IMR-90 (cell line): ENCODE measurements around the gene CALD1. TPM values are rescaled to one million over a fixed set of nuclear protein-coding genes. Genes with fewer than 3 reads are reported as not detected.

ENCODE experiments used
- ATAC-seq: fragments of 200-7000 bp; cut with Tn5 transposase; 2 replicates; pipeline ENCODE4 v1.9.1; 2020; ENCODE audit warnings: low read depth, mild to moderate bottlenecking, moderate library complexity
- BruUV-seq: library from RNA; stranded (reverse); fragments of 400-500 nt; replicated peaks from 2 replicates; lab custom pipeline; 2021; lab: Mats Ljungman, UMichigan
- CTCF ChIA-PET: fragments of 300-600 bp; formaldehyde crosslinking; extraction: SDS; loops from one replicate; lab custom pipeline; 2021; ENCODE audit warnings: antibody characterized with exemption; lab: Yijun Ruan, JAX
- POLR2A ChIA-PET: fragments of 300-600 bp; sonication (Branson Sonifier 250); formaldehyde crosslinking; loops from one replicate; lab custom pipeline; 2022; ENCODE audit warnings: antibody characterized with exemption; ENCODE audit not compliant: unreplicated experiment; lab: Charles Lee
- DNase-seq: peaks from one replicate; pipeline ENCODE4 v3.0.0; 2013
- H2AFZ ChIP-seq: replicated peaks from 2 replicates; pipeline ENCODE3; 2013; ENCODE audit warnings: low read length, mild to moderate bottlenecking; ENCODE audit not compliant: poor library complexity
- H2AK5ac ChIP-seq: 2 replicates; pipeline ENCODE4 v1.6.1; 2013; ENCODE audit warnings: low read depth, low read length, inconsistent platforms
- H2AK9ac ChIP-seq: replicated peaks from 2 replicates; pipeline ENCODE3; 2013; ENCODE audit warnings: mild to moderate bottlenecking, low read depth, low read length, moderate library complexity; ENCODE audit not compliant: poor library complexity
- H2BK120ac ChIP-seq: 2 replicates; pipeline ENCODE4 v1.6.1; 2013; ENCODE audit warnings: low read depth, low read length, inconsistent platforms
- H2BK15ac ChIP-seq: 3 replicates; pipeline ENCODE4 v1.6.1; 2013; ENCODE audit warnings: low read depth, low read length, inconsistent platforms
- H2BK20ac ChIP-seq: 2 replicates; pipeline ENCODE4 v1.6.1; 2013; ENCODE audit warnings: low read depth, mild to moderate bottlenecking, inconsistent platforms, low read length, moderate library complexity
- H2BK5ac ChIP-seq: 2 replicates; pipeline ENCODE4 v1.6.1; 2013; ENCODE audit warnings: mild to moderate bottlenecking, low read depth, low read length, inconsistent platforms; ENCODE audit not compliant: poor library complexity, severe bottlenecking
- H3K14ac ChIP-seq: replicated peaks from 2 replicates; pipeline ENCODE4 v1.6.1; 2013; ENCODE audit warnings: low read depth, low read length, inconsistent platforms
- H3K18ac ChIP-seq: 2 replicates; pipeline ENCODE4 v1.6.1; 2013; ENCODE audit warnings: low read depth, low read length, control low read depth
- H3K23ac ChIP-seq: 2 replicates; pipeline ENCODE4 v1.6.1; 2013; ENCODE audit warnings: low read depth, low read length, inconsistent platforms
- H3K27ac ChIP-seq: 2 replicates; pipeline ENCODE4 v1.5.1; 2013; ENCODE audit warnings: mild to moderate bottlenecking, control low read depth, low read length; ENCODE audit not compliant: insufficient read depth
- H3K27me3 ChIP-seq: 2 replicates; pipeline ENCODE4 v1.6.1; 2013; ENCODE audit warnings: low read length; ENCODE audit not compliant: control insufficient read depth, insufficient read depth
- H3K36me3 ChIP-seq: 2 replicates; pipeline ENCODE4 v1.6.1; 2013; ENCODE audit warnings: low read length, mixed read lengths; ENCODE audit not compliant: control insufficient read depth, insufficient read depth
- H3K4ac ChIP-seq: 2 replicates; pipeline ENCODE4 v1.6.1; 2013; ENCODE audit warnings: low read depth, low read length, inconsistent platforms
- H3K4me1 ChIP-seq: 2 replicates; pipeline ENCODE4 v1.6.1; 2013; ENCODE audit warnings: low read length, mixed read lengths; ENCODE audit not compliant: control insufficient read depth, insufficient read depth
- H3K4me2 ChIP-seq: 2 replicates; pipeline ENCODE4 v1.6.1; 2013; ENCODE audit warnings: low read depth, mild to moderate bottlenecking, control low read depth, low read length, moderate library complexity
- H3K4me3 ChIP-seq: 2 replicates; pipeline ENCODE4 v1.5.1; 2013; ENCODE audit warnings: low read depth, mild to moderate bottlenecking, control low read depth, low read length, moderate library complexity; ENCODE audit not compliant: insufficient read depth
- H3K56ac ChIP-seq: 2 replicates; pipeline ENCODE4 v1.6.1; 2013; ENCODE audit warnings: low read length, inconsistent platforms; ENCODE audit not compliant: insufficient read depth; ENCODE audit errors: extremely low read depth
- H3K79me1 ChIP-seq, 2 experiments: 2 replicates each; pipeline ENCODE4 v1.6.1; 2013; ENCODE audit warnings: low read length in 2 of 2, inconsistent platforms in 1 of 2, low read depth in 1 of 2
- H3K9ac ChIP-seq: 2 replicates; pipeline ENCODE4 v1.6.1; 2013; ENCODE audit warnings: low read depth, low read length, control low read depth
- H3K9me1 ChIP-seq: 2 replicates; pipeline ENCODE4 v1.6.1; 2013; ENCODE audit warnings: low read length, inconsistent platforms; ENCODE audit not compliant: insufficient read depth
- H3K9me3 ChIP-seq: 2 replicates; pipeline ENCODE4 v1.6.1; 2013; ENCODE audit warnings: low read length; ENCODE audit not compliant: control insufficient read depth, insufficient read depth
- H4K20me1 ChIP-seq: 2 replicates; pipeline ENCODE4 v1.6.1; 2013; ENCODE audit warnings: low read length, inconsistent platforms; ENCODE audit not compliant: insufficient read depth
- H4K5ac ChIP-seq: 2 replicates; pipeline ENCODE4 v1.6.1; 2013; ENCODE audit warnings: mild to moderate bottlenecking, low read depth, low read length, control low read depth
- H4K8ac ChIP-seq, 2 experiments: 2 replicates each; pipeline ENCODE4 v1.6.1; 2013; ENCODE audit warnings: low read depth in 2 of 2, low read length in 2 of 2, control low read depth in 1 of 2, inconsistent platforms in 1 of 2
- H4K91ac ChIP-seq: 2 replicates; pipeline ENCODE4 v1.6.1; 2013; ENCODE audit warnings: low read depth, low read length, inconsistent platforms; ENCODE audit not compliant: insufficient read depth
- MAZ ChIP-seq: IDR thresholded peaks from 2 replicates; pipeline ENCODE4 v1.6.1; 2012; ENCODE audit warnings: low read depth, mild to moderate bottlenecking, low read length, improper control_type of control experiment, moderate library complexity, borderline replicate concordance
- RAD21 ChIP-seq: IDR thresholded peaks from 2 replicates; pipeline ENCODE4 v1.6.1; 2012; ENCODE audit warnings: low read length, improper control_type of control experiment
- RFX5 ChIP-seq: IDR thresholded peaks from 2 replicates; pipeline ENCODE4 v1.8.0; 2012; ENCODE audit warnings: low read depth, mild to moderate bottlenecking, low read length, moderate library complexity
- USF2 ChIP-seq: fragments of 150-350 bp; IDR thresholded peaks from 2 replicates; pipeline ENCODE4 v1.6.1; 2017; ENCODE audit warnings: mild to moderate bottlenecking, antibody characterized with exemption, low read length, low read depth
- WGBS, 2 experiments: methylation state at CpG; one replicate each; pipeline versions ENCODE4 v1.1.5 to v1.1.7; 2013; ENCODE audit warnings: missing lambda C conversion rate in 2 of 2; ENCODE audit not compliant: insufficient read length in 1 of 2; ENCODE audit errors: extremely low coverage in 2 of 2; 5-methylcytosine and 5-hydroxymethylcytosine counted together
- dilution Hi-C: fragments of 300-500 bp; cut with HindIII; formaldehyde crosslinking; loops from one replicate; pipeline ENCODE4 v1.14.3; 2018; ENCODE audit warnings: low sequenced_read_pairs; ENCODE audit not compliant: unreplicated experiment
- in situ Hi-C: fragments of 300-500 bp; cut with MboI; formaldehyde crosslinking; loops from 3 replicates; pipeline ENCODE4 v1.14.3; 2019; ENCODE audit warnings: low sequenced_read_pairs, inconsistent platforms, mixed read lengths
- intact Hi-C: fragments of 100-400 bp; cut with micrococcal nuclease; formaldehyde crosslinking; loops from 2 replicates; pipeline ENCODE4 v1.10.0; 2022
- polyA plus RNA-seq, 3 experiments: library from polyadenylated mRNA; depleted of rRNA; stranded (reverse); fragments of >200 nt; gene quantifications; 2 replicates each; pipeline ENCODE4 v1.2.3, GENCODE V29; 2012; ENCODE audit warnings: low replicate concordance in 1 of 3
- total RNA-seq: library from RNA; depleted of rRNA; stranded (reverse); fragments of >200 nt; gene quantifications from 2 replicates; pipeline ENCODE4 v1.2.3, GENCODE V29; 2012

The CALD1 gene
- total and polyA plus RNA-seq, 2 of the 4 experiments (the other 2 are of a cell fraction), result 375 to 487 TPM

DNA sequence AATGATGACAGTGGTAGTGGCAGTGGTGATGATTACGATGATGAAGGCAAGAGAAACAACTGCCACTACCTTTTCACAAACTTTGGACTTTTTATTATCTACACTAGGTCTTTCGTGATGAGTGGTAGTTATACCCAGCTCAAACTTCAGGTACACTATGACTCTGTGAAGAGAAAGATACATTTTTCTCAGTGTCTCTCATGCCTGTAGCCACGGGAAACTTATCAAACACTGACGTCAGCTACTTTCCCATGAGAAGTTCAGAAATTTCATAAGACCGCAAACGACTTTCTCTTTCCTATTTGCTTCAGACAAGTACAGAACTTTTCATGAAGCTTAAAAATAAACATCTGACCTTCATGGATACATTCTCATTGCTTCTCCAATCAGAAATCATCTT is 57.0 kb downstream of the CALD1 start:
- POLR2A ChIA-PET, result no interaction called here

More for the DNA sequence above, 57.0 kb downstream of the CALD1 start:
- no peak overlapping the region for H2BK20ac ChIP-seq
- peaks cover 17% of the 10 kb centered on the region for H3K4me1 ChIP-seq
- no peak overlapping the region for H3K4ac ChIP-seq
- peaks cover 8% of the 10 kb centered on the region for H3K9me1 ChIP-seq
- intact Hi-C loops (no loop called here), dilution Hi-C loops (no loop called here), in situ Hi-C loops (no loop called here)
- peaks cover 10% of the 10 kb centered on the region; the same call in 1 of the 2 replicates for H3K36me3 ChIP-seq
- H3K9ac ChIP-seq, result no peak overlapping the region
- H3K27me3 ChIP-seq, result no peaks in the 10 kb centered on the region
- H3K18ac ChIP-seq, result no peak overlapping the region
- no peak overlapping the region for H2AK5ac ChIP-seq
- H2BK5ac ChIP-seq, result no peak overlapping the region
- peaks cover 10 to 75% of the 10 kb centered on the region in 2 experiments for H3K79me1 ChIP-seq
- DNase-seq, result peak; percentile 75
- no peak; the same call in 1 of the 2 replicates for ATAC-seq
- no peaks in the 10 kb centered on the region for H3K9me3 ChIP-seq
- H3K4me3 ChIP-seq, result no peak overlapping the region
- H3K27ac ChIP-seq, result no peak overlapping the region
- peaks cover 92% of the 10 kb centered on the region for H4K20me1 ChIP-seq
- no peak overlapping the region for H2BK120ac ChIP-seq
- no peak overlapping the region for H2AK9ac ChIP-seq
- TF ChIP-seq RFX5 (no peak), RAD21 (no peak), MAZ (no peak), USF2 (no peak)
- H3K23ac ChIP-seq, result no peak overlapping the region
- no TSS peak for BruUV-seq
- H3K4me2 ChIP-seq, result no peak overlapping the region
- H2BK15ac ChIP-seq, result no peak overlapping the region
- H3K14ac ChIP-seq, result no peak overlapping the region
- H2AFZ ChIP-seq, result no peak overlapping the region
- CTCF ChIA-PET, result no interaction called here
- H4K91ac ChIP-seq, result no peak overlapping the region
- no peak overlapping the region for H3K56ac ChIP-seq
- no peak overlapping the region for H4K8ac ChIP-seq
- H4K5ac ChIP-seq, result no peak overlapping the region
- WGBS, 2 experiments, result 89% methylated on average over 4 of the region's 6 CpGs; no CpG with 5 or more reads in 1 of the 2 experiments
